Activated CD8-positive, alpha-beta T cell treated with anti-CD3 and anti-CD28 coated beads for 36 hours (primary cell): ENCODE results near the gene CACNA1C. TPM values are rescaled to one million over a fixed set of nuclear protein-coding genes. Genes with fewer than 3 reads are reported as not detected.

Experiments
- ATAC-seq: fragments of 200-7000 bp; cut with Tn5 transposase; one replicate; pipeline ENCODE4 v1.10.0; 2021; ENCODE audit warnings: mild to moderate bottlenecking, moderate library complexity
- CTCF ChIA-PET: fragments of 350-600 bp; sonication (Branson Sonifier 250); formaldehyde crosslinking; loops from one replicate; lab custom pipeline; 2021; ENCODE audit warnings: antibody characterized with exemption; lab: Charles Lee
- POLR2A ChIA-PET: fragments of 350-600 bp; sonication (Branson Sonifier 250); formaldehyde crosslinking; loops from one replicate; lab custom pipeline; 2021; ENCODE audit warnings: antibody characterized with exemption; lab: Charles Lee
- DNase-seq: peaks from one replicate; pipeline ENCODE4 v3.0.0-alpha.2; 2020
- H3K27ac Mint-ChIP-seq: one replicate; pipeline ENCODE4 v1.8.0; 2021; ENCODE audit warnings: mild to moderate bottlenecking, mixed read lengths
- H3K27me3 Mint-ChIP-seq: one replicate; pipeline ENCODE4 v1.8.0; 2021; ENCODE audit warnings: mixed read lengths
- H3K36me3 Mint-ChIP-seq: one replicate; pipeline ENCODE4 v1.8.0; 2021; ENCODE audit warnings: low read depth, mixed read lengths
- H3K4me1 Mint-ChIP-seq: one replicate; pipeline ENCODE4 v1.8.0; 2021; ENCODE audit warnings: low read depth, mixed read lengths
- H3K4me3 Mint-ChIP-seq: one replicate; pipeline ENCODE4 v1.8.0; 2021; ENCODE audit warnings: mild to moderate bottlenecking, moderate library complexity, mixed read lengths
- H3K9me3 Mint-ChIP-seq: one replicate; pipeline ENCODE4 v1.8.0; 2021; ENCODE audit warnings: mixed read lengths
- CTCF ChIP-seq: fragments of 200-600 bp; IDR thresholded peaks from one replicate; pipeline ENCODE4 v1.8.0; 2022; ENCODE audit warnings: antibody characterized with exemption, mild to moderate bottlenecking
- intact Hi-C: fragments of 100-400 bp; cut with micrococcal nuclease; formaldehyde crosslinking; loops from one replicate; pipeline ENCODE4 v1.10.0; 2022
- total RNA-seq, 2 experiments: library from RNA; stranded (reverse); gene quantifications; one replicate each; pipeline ENCODE4 v1.2.3, GENCODE V29; 2021

CACNA1C gene
- total RNA-seq, 2 experiments from 2014 or later, result 0.02 to 0.05 TPM

- H3K36me3 Mint-ChIP-seq, result no peaks in the 10 kb centered on the region
- POLR2A ChIA-PET, result no interaction called here
- H3K9me3 Mint-ChIP-seq, result no peaks in the 10 kb centered on the region
- intact Hi-C loops, result no loop called here
- H3K27ac Mint-ChIP-seq, result no peak overlapping the region
- no peak for DNase-seq
- CTCF ChIA-PET, result no interaction called here
- ATAC-seq, result no peak
- H3K27me3 Mint-ChIP-seq, result no peaks in the 10 kb centered on the region
- H3K4me1 Mint-ChIP-seq, result no peaks in the 10 kb centered on the region
- H3K4me3 Mint-ChIP-seq, result no peak overlapping the region
- TF ChIP-seq CTCF, result no peak
These were observed 89.3 kb downstream of the CACNA1C start for GRCh38 chr12:2142068-2142467.

- intact Hi-C loops, result no loop called here
- TF ChIP-seq CTCF, result no peak
- no peaks in the 10 kb centered on the region for H3K36me3 Mint-ChIP-seq
- DNase-seq (no peak), ATAC-seq (no peak)
- POLR2A ChIA-PET, result interaction anchor here (1.1 kb wide), 1 partner anchor 9 kb away, joined by 3 read pairs; no protein-coding TSS in a partner anchor
- H3K9me3 Mint-ChIP-seq, result no peaks in the 10 kb centered on the region
- CTCF ChIA-PET, result interaction anchor here (1.2 to 1.3 kb wide), 2 partner anchors 23 to 100 kb away, joined by 3 read pairs; no protein-coding TSS in a partner anchor
- peaks cover 4% of the 10 kb centered on the region for H3K27me3 Mint-ChIP-seq
- no peaks in the 10 kb centered on the region for H3K4me1 Mint-ChIP-seq
- H3K27ac Mint-ChIP-seq, result no peak overlapping the region
- no peak overlapping the region for H3K4me3 Mint-ChIP-seq
These were observed 92.2 kb downstream of the CACNA1C start for GRCh38 chr12:2144951-2145350.

- Mint-ChIP-seq H3K9me3 (no peaks in the 10 kb centered on the region), H3K4me1 (no peaks in the 10 kb centered on the region), H3K27me3 (peaks cover 4% of the 10 kb centered on the region), H3K36me3 (no peaks in the 10 kb centered on the region), H3K27ac (no peak overlapping the region), H3K4me3 (no peak overlapping the region)
- no peak for TF ChIP-seq CTCF
- DNase-seq (no peak), ATAC-seq (no peak)
- intact Hi-C loops, result no loop called here
- CTCF ChIA-PET, result interaction anchor here (1.2 to 1.3 kb wide), 2 partner anchors 24 to 100 kb away, joined by 3 read pairs; no protein-coding TSS in a partner anchor
- POLR2A ChIA-PET, result interaction anchor here (1.1 kb wide), 1 partner anchor 9 kb away, joined by 3 read pairs; no protein-coding TSS in a partner anchor
These were observed 92.7 kb downstream of the CACNA1C start for GRCh38 chr12:2145433-2145998.

- intact Hi-C loops, result no loop called here
- no peak for DNase-seq
- ATAC-seq, result no peak
- Mint-ChIP-seq H3K27ac (no peak overlapping the region), H3K4me1 (no peaks in the 10 kb centered on the region), H3K27me3 (peaks cover 5% of the 10 kb centered on the region), H3K36me3 (no peaks in the 10 kb centered on the region), H3K9me3 (no peaks in the 10 kb centered on the region), H3K4me3 (no peak overlapping the region)
- no peak for TF ChIP-seq CTCF
- CTCF ChIA-PET, result no interaction called here
- POLR2A ChIA-PET, result no interaction called here
These were observed 94.5 kb downstream of the CACNA1C start for GRCh38 chr12:2147335-2147734.

GRCh38 chr12:2149091-2149490, 96.3 kb downstream of the CACNA1C start:
- intact Hi-C loops, result no loop called here
- Mint-ChIP-seq H3K4me3 (no peak overlapping the region), H3K36me3 (no peaks in the 10 kb centered on the region)

More at GRCh38 chr12:2149091-2149490, 96.3 kb downstream of the CACNA1C start:
- DNase-seq (no peak), ATAC-seq (no peak)
- no peaks in the 10 kb centered on the region for H3K9me3 Mint-ChIP-seq
- peaks cover 9% of the 10 kb centered on the region for H3K27me3 Mint-ChIP-seq
- H3K4me1 Mint-ChIP-seq, result no peaks in the 10 kb centered on the region
- TF ChIP-seq CTCF, result no peak
- ChIA-PET POLR2A (no interaction called here), CTCF (no interaction called here)
- no peak overlapping the region for H3K27ac Mint-ChIP-seq
